ENCODE measurements around the gene TPRN. TPM values are rescaled to one million over a fixed set of nuclear protein-coding genes. Genes with fewer than 3 reads are reported as not detected.

Gene TPRN
- total and polyA plus RNA-seq, 9 of the 15 experiments (the other 6 are each of a cell fraction or from before 2014, with no cell fraction given), result 0.31 to 31.9 (median 4.4) TPM

- Histone ChIP-seq H3K9me1 (ENCODE audit: control insufficient read depth, insufficient read depth, low read length) (peaks cover 8% of the 10 kb centered on the region), H3K9me3 (replicated peaks; ENCODE audit: control insufficient read depth, insufficient read depth, low read depth, low read length) (no peaks in the 10 kb centered on the region), H3K4me2 (ENCODE audit: insufficient read depth, low read length) (no peak overlapping the region), H2AFZ (ENCODE audit: low read depth, low read length) (no peak overlapping the region), H3K4me3 (no peak overlapping the region), H3K27me3 (ENCODE audit: control insufficient read depth in 2 of 2, insufficient read depth in 2 of 2, low read length in 2 of 2) (no peaks in the 10 kb centered on the region), H3K79me2 (ENCODE audit: control insufficient read depth, insufficient read depth, low read length) (peaks cover 46% of the 10 kb centered on the region), H3K36me3 (ENCODE audit: control insufficient read depth, insufficient read depth, low read length) (peaks cover 19% of the 10 kb centered on the region), H4K20me1 (replicated peaks; ENCODE audit: control insufficient read depth, insufficient read depth, low read length) (peaks cover 15% of the 10 kb centered on the region), H3K27ac (ENCODE audit: extremely low read depth, low read depth, low read length) (no peak overlapping the region), H3K4me1 (replicated peaks in 1 of 2; ENCODE audit: control insufficient read depth in 2 of 2, insufficient read depth in 2 of 2, low read length in 2 of 2) (peaks cover 23 to 91% of the 10 kb centered on the region in 2 experiments), H3K9ac (ENCODE audit: insufficient read depth in 1 of 2, low read depth in 2 of 2, low read length in 2 of 2) (peak overlapping the region in 1 of 2 experiments; percentile 88; a peak in 2 of 4 replicates)
- intact Hi-C loops (cut with micrococcal nuclease), result no loop called here
- peak; percentile 24; the same call in 1 of the 2 replicates for TF ChIP-seq TFAP4 (CRISPR knock-in tag; IDR thresholded peaks at IDR 0.05; ENCODE audit: borderline replicate concordance)
- no peak for TF ChIP-seq DEAF1 (CRISPR knock-in tag; IDR thresholded peaks at IDR 0.05)
- TF ChIP-seq ZBTB7A (IDR thresholded peaks at IDR 0.05; ENCODE audit: borderline replicate concordance, control insufficient read depth, low read depth, low read length), result peak; percentile 23; the same call in 1 of the 2 replicates
- TF ChIP-seq RBFOX2 (IDR thresholded peaks at IDR 0.05; ENCODE audit: low read depth, low read length), result peak; percentile 18; the same call in 1 of the 2 replicates
- no peak for TF ChIP-seq SNRNP70 (optimal IDR thresholded peaks at IDR 0.05; ENCODE audit: low read depth, low read length)
- peak; percentile 90 for TF ChIP-seq ZBTB33 (CRISPR knock-in tag; IDR thresholded peaks at IDR 0.05)
- peak; percentile 30; the same call in 1 of the 2 replicates for TF ChIP-seq POLR2G (IDR thresholded peaks at IDR 0.05; ENCODE audit: low read depth, low read length)
- no peak for TF ChIP-seq ETS2 (tag; IDR thresholded peaks at IDR 0.05; ENCODE audit: borderline replicate concordance, poor library complexity, severe bottlenecking)
- DNase-seq (ENCODE audit: extremely low read depth in 1 of 4, low spot score in 3 of 4) (no peak), FAIRE-seq (no peak), ATAC-seq (no peak)
- in situ Hi-C loops (cut with MboI), result loop anchor here (25.0 kb wide), 1 partner anchor 451 kb away; the partner anchor contains the start of genes CCDC183 and TMEM141
- BruUV-seq (replicated peaks), result no TSS peak
- 68% methylated on average over 12 of the region's 13 CpGs for WGBS (ENCODE audit: insufficient coverage, low coverage, missing lambda C conversion rate)
- ChIA-PET POLR2A (interaction anchor here (0.6 to 0.7 kb wide), 2 partner anchors 66 to 195 kb away, joined by 3 to 4 read pairs; partner anchors contain the start of gene TMEM210), CTCF (ENCODE audit: low intra/inter-chr PET ratio) (interaction anchor here (1.2 kb wide), 1 partner anchor 191 kb away, joined by 7 read pairs; the partner anchor contains the start of gene NPDC1)
These were observed 37.5 kb upstream of the TPRN start for GRCh38 chr9:137237759-137238726.
